D341Med (cell line): Measurements from ENCODE around the gene NELL1.

Experiments used
- DNase-seq: peaks from one replicate; pipeline ENCODE4 v3.0.0; 2012; ENCODE audit warnings: low spot score

The NELL1 gene

GRCh38 chr11:21346361-21346760 lies 677.0 kb downstream of the NELL1 start:
- DNase-seq: no peak

- no peak for DNase-seq
These were observed 681.2 kb downstream of the NELL1 start for GRCh38 chr11:21350613-21351012.

- DNase-seq: no peak
These were observed 684.0 kb downstream of the NELL1 start for GRCh38 chr11:21353425-21353824.

GRCh38 chr11:21364866-21365624 lies 695.7 kb downstream of the NELL1 start:
- no peak for DNase-seq

GRCh38 chr11:21369947-21370346 lies 700.6 kb downstream of the NELL1 start:
- no peak for DNase-seq

- DNase-seq: no peak
These were observed 701.7 kb downstream of the NELL1 start for GRCh38 chr11:21371044-21371443.

- DNase-seq: no peak
These were observed 703.3 kb downstream of the NELL1 start for GRCh38 chr11:21372672-21373071.

- DNase-seq: no peak
These were observed 705.0 kb downstream of the NELL1 start for GRCh38 chr11:21374376-21374775.

GRCh38 chr11:21385669-21386440 lies 716.5 kb downstream of the NELL1 start:
- DNase-seq: no peak

- no peak for DNase-seq
These were observed 721.0 kb downstream of the NELL1 start for GRCh38 chr11:21390430-21390829.

- DNase-seq: no peak
These were observed 727.1 kb downstream of the NELL1 start for GRCh38 chr11:21396342-21397008.

- DNase-seq: no peak
These were observed 728.8 kb downstream of the NELL1 start for GRCh38 chr11:21398195-21398594.

- DNase-seq: no peak
These were observed 732.1 kb downstream of the NELL1 start for GRCh38 chr11:21401496-21401895.

- DNase-seq: no peak
These were observed 732.9 kb downstream of the NELL1 start for GRCh38 chr11:21402274-21402673.

- DNase-seq: no peak
These were observed 733.7 kb downstream of the NELL1 start for GRCh38 chr11:21403069-21403468.

GRCh38 chr11:21405422-21405821 lies 736.0 kb downstream of the NELL1 start:
- no peak for DNase-seq

- no peak for DNase-seq
These were observed 741.1 kb downstream of the NELL1 start for GRCh38 chr11:21410513-21410912.

- no peak for DNase-seq
These were observed 741.7 kb downstream of the NELL1 start for GRCh38 chr11:21411104-21411503.

- no peak for DNase-seq
These were observed 742.2 kb downstream of the NELL1 start for GRCh38 chr11:21411597-21411996.

GRCh38 chr11:21412652-21413383 lies 743.4 kb downstream of the NELL1 start:
- DNase-seq: no peak

- DNase-seq: peak; percentile 9
These were observed 745.6 kb downstream of the NELL1 start for GRCh38 chr11:21414953-21415352.

GRCh38 chr11:21415606-21416005 lies 746.2 kb downstream of the NELL1 start:
- peak; percentile 44 for DNase-seq
